Activated naive CD4-positive, alpha-beta T cell treated with anti-CD3 and anti-CD28 coated beads, Interleukin-2, amount 10 ng/mL, durations not matched to agents 7 days and 5 days (primary cell): ENCODE data around the gene PRSS33.

ENCODE experiments used
- CTCF ChIA-PET: fragments of 350-600 bp; sonication (Branson Sonifier 250); formaldehyde crosslinking; loops from one replicate; lab custom pipeline; 2021; ENCODE audit warnings: antibody characterized with exemption; lab: Charles Lee
- DNase-seq: peaks from one replicate; pipeline ENCODE4 v3.0.0-alpha.2; 2020
- H3K27ac Mint-ChIP-seq: one replicate; pipeline ENCODE4 v1.8.0; 2021; ENCODE audit warnings: mild to moderate bottlenecking, moderate library complexity, mixed read lengths
- H3K27me3 Mint-ChIP-seq: one replicate; pipeline ENCODE4 v1.8.0; 2021; ENCODE audit warnings: mild to moderate bottlenecking, mixed read lengths
- H3K36me3 Mint-ChIP-seq: one replicate; pipeline ENCODE4 v1.8.0; 2021; ENCODE audit warnings: mixed read lengths
- H3K4me1 Mint-ChIP-seq: one replicate; pipeline ENCODE4 v1.8.0; 2021; ENCODE audit warnings: mixed read lengths
- H3K4me3 Mint-ChIP-seq: one replicate; pipeline ENCODE4 v1.8.0; 2021; ENCODE audit warnings: mild to moderate bottlenecking, moderate library complexity, mixed read lengths
- H3K9me3 Mint-ChIP-seq: one replicate; pipeline ENCODE4 v1.8.0; 2021; ENCODE audit warnings: mixed read lengths

Gene PRSS33

DNA sequence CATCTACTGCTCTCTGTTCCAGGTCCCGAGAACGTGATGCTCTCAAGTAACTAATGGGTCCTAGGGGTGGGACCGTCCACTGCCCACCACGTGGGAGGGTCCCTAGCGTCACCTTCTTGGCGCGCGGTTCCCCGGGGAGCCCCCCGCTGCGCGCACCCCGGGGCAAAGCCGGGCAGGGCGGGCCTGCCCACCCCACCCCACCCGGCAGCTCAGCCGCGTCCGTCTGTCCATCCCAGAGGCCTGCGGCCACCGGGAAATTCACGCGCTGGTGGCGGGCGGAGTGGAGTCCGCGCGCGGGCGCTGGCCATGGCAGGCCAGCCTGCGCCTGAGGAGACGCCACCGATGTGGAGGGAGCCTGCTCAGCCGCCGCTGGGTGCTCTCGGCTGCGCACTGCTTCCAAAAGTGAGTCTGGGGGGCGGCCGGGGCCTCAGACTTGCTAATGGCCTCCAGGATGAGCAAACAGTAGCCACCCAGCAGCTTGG lies 11.4 kb upstream of the PRSS33 start:
- H3K36me3 Mint-ChIP-seq, result no peaks in the 10 kb centered on the region
- no peak overlapping the region for H3K4me3 Mint-ChIP-seq
- no peak for DNase-seq
- no peaks in the 10 kb centered on the region for H3K4me1 Mint-ChIP-seq
- peaks cover 36% of the 10 kb centered on the region for H3K27me3 Mint-ChIP-seq
- H3K27ac Mint-ChIP-seq, result no peak overlapping the region
- CTCF ChIA-PET, result no interaction called here
- H3K9me3 Mint-ChIP-seq, result peaks cover 2% of the 10 kb centered on the region

DNA sequence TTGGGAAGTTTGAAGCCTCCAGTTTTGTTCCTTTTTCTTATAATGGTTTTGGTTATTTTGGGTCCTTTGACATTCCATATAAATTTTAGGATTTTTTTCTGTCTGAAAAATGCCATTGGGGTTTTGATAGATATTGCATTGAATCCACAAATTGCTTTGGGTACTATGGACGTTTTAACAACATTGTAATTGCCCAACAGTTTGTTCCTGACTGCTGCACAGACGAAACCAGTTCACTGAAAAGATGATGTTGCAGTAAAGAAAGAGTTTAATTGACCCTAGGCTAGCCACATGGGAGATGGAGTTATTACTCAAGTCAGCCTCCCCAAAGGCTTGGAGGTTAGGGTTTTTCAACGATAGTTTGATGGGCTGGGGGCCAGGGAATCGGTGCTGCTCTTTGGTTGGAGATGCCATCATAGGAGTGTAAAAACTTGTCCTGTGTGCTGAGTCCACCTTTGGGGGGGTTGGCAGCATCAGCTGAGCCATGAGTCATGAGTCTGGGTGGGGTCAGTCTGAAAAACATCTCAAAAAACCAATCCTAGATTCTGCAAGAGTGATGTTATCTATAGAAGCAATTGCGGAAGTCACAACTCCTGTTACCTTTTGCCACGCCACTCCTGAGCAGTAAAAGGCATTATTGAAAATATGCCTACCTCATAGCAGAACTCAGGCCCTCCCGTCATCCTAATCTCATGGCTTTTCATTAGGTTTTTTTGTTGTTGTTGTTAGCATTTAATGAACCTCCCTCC lies 8.2 kb upstream of the PRSS33 start:
- H3K27ac Mint-ChIP-seq, result no peak overlapping the region
- no peaks in the 10 kb centered on the region for H3K36me3 Mint-ChIP-seq
- no peak for DNase-seq
- H3K27me3 Mint-ChIP-seq, result peaks cover 45% of the 10 kb centered on the region
- no peak overlapping the region for H3K4me3 Mint-ChIP-seq
- no peaks in the 10 kb centered on the region for H3K9me3 Mint-ChIP-seq
- H3K4me1 Mint-ChIP-seq, result no peaks in the 10 kb centered on the region
- CTCF ChIA-PET, result no interaction called here

DNA sequence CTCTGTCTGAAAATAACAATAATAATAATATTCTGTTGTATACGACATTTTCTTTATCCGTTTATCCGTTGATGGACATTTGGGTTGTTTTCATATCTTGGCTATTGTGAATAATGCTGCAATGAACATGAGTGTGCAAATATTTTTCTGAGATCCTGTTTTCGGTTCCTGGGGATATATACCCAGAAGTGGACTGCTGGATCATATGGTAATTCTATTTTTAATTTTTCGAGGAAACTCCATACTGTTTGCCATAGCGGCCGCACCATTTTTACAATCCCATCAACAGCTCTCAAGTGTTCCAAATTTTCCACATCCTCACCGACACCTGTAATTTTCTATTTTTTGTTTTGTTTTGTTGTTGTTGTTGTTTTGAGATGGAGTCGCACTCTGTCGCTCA lies 5.6 kb upstream of the PRSS33 start:
- peaks cover 53% of the 10 kb centered on the region for H3K27me3 Mint-ChIP-seq
- no peak overlapping the region for H3K4me3 Mint-ChIP-seq

DNA sequence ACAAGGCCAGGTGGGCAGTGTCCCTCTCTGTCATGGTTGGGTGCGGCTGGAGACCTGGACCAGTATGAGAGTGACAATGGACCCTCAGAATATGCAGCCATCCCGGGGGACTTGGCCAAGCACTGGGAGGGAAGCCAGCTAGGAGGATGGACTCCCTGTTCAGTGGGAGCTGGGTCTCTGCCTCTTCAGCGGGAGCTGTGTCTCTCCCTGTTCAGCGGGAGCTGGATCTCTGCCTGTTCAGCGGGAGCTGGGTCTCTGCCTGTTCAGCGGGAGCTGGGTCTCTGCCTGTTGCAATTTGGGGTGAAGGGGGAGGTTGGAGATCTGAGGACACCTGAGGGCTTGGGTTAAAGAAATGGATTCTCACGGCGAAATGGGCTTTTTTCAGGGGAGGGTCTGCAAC lies 3.8 kb upstream of the PRSS33 start:
- no peaks in the 10 kb centered on the region for H3K9me3 Mint-ChIP-seq
- H3K36me3 Mint-ChIP-seq, result no peaks in the 10 kb centered on the region
- H3K4me1 Mint-ChIP-seq, result peaks cover 3% of the 10 kb centered on the region
- peaks cover 53% of the 10 kb centered on the region for H3K27me3 Mint-ChIP-seq
- CTCF ChIA-PET, result no interaction called here
- no peak for DNase-seq
- H3K27ac Mint-ChIP-seq, result no peak overlapping the region
- H3K4me3 Mint-ChIP-seq, result no peak overlapping the region

More for the DNA sequence above, 5.6 kb upstream of the PRSS33 start:
- Mint-ChIP-seq H3K27ac (no peak overlapping the region), H3K36me3 (no peaks in the 10 kb centered on the region), H3K4me1 (no peaks in the 10 kb centered on the region), H3K9me3 (no peaks in the 10 kb centered on the region)
- CTCF ChIA-PET, result no interaction called here
- DNase-seq, result no peak

DNA sequence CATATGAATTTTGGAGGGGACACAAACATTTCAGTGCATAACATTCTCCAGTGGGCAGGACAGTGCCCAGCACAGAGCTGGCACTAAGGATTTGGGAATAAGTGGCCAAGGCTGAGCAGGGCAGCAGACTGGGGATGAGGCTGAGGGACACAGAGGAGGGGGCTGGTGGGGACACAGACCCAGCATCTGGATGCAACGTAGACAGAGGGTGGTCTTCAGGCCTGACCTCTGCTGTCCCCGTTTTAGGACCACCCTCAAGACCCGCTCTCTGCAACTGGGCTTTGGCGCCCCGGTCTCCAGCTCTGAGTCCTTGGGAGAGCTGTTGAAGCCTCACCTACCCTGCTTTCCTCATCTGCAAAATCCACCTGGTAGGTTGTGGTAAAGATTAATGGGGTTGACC lies 3.3 kb upstream of the PRSS33 start:
- H3K9me3 Mint-ChIP-seq, result no peaks in the 10 kb centered on the region
- no peak for DNase-seq
- peaks cover 54% of the 10 kb centered on the region for H3K27me3 Mint-ChIP-seq
- peaks cover 6% of the 10 kb centered on the region for H3K4me1 Mint-ChIP-seq
- H3K36me3 Mint-ChIP-seq, result no peaks in the 10 kb centered on the region
- H3K4me3 Mint-ChIP-seq, result no peak overlapping the region
- no peak overlapping the region for H3K27ac Mint-ChIP-seq
- CTCF ChIA-PET, result no interaction called here

DNA sequence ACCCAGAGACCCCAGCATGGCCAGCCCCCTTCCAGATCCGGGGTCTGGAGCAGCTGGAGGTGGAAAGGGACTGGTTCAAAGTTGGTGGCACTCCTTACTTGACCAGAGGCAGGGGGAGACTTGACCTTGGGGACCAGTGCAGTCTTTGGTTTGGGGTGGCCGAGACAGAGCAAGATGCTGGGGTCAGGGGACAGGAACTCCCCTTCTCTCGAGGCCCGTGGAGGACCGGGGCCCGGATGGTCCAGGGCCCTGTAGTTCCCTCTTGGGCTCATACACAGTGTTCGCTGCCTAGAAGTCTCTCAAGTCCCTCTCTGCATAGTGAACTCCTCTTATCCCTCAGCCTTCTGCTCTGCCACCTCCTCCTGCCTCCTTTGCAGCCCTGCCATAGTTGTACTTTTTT lies 601 bp upstream of the PRSS33 start:
- Mint-ChIP-seq H3K9me3 (no peaks in the 10 kb centered on the region), H3K4me3 (no peak overlapping the region), H3K27me3 (peaks cover 62% of the 10 kb centered on the region), H3K27ac (no peak overlapping the region), H3K4me1 (peaks cover 11% of the 10 kb centered on the region), H3K36me3 (no peaks in the 10 kb centered on the region)
- DNase-seq, result peak; percentile 15
- CTCF ChIA-PET, result no interaction called here

DNA sequence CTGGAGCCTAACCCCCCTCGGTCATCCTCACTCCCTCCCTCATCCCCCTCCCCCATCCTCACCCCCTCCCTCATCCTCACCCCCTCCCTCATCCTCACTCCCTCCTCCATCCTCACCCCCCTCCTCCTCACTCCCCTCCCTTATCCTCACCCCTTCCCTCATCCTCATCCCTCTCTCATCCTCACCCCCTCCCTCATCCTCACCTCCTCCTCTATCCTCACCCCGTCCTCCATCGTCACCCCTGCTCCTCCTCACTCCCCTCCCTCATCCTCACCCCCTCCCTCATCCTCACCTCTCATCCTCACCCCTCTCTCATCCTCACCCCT lies 571 bp downstream of the PRSS33 start:
- Mint-ChIP-seq H3K4me3 (no peak overlapping the region), H3K36me3 (no peaks in the 10 kb centered on the region), H3K27me3 (peaks cover 62% of the 10 kb centered on the region), H3K4me1 (peaks cover 11% of the 10 kb centered on the region), H3K27ac (no peak overlapping the region), H3K9me3 (no peaks in the 10 kb centered on the region)
- DNase-seq, result no peak
- CTCF ChIA-PET, result no interaction called here

DNA sequence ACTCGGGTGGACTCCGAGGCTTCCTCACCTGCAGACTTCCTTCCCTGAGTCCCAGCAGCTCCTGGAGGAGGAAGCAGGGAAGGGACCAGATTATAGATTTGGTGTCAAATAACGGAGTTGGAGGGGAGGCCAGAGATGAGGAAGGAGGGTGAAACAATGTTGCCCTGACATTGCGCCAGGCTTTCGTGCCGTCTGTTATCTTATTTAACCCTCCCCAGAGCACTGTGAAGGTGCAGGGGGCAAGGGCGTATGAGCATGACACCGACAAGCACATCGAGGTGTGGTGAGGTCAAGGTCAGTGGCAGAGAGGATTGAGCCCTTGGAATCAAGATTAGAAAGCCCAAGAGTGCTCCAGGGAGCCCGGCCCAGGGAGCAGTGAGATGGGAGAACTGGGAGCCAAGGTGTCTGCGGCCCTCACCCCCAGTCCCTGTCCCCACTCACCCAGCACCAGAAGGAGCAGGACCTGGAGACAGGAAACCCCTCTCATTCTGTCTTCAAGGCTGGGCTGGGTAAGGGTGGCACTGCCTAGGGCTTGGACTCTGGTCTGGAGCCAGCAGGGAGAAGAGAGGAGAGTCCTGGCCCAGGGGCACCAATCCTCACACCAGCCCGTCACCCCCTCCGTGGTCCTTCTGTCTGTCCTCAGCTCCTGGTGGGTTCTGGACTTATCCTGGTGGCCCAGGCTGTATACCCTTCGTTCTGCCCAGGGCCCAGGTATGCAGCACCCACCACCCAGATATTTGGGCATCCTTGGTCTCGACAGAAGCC lies 1.1 kb downstream of the PRSS33 start:
- no peak overlapping the region for H3K27ac Mint-ChIP-seq

DNA sequence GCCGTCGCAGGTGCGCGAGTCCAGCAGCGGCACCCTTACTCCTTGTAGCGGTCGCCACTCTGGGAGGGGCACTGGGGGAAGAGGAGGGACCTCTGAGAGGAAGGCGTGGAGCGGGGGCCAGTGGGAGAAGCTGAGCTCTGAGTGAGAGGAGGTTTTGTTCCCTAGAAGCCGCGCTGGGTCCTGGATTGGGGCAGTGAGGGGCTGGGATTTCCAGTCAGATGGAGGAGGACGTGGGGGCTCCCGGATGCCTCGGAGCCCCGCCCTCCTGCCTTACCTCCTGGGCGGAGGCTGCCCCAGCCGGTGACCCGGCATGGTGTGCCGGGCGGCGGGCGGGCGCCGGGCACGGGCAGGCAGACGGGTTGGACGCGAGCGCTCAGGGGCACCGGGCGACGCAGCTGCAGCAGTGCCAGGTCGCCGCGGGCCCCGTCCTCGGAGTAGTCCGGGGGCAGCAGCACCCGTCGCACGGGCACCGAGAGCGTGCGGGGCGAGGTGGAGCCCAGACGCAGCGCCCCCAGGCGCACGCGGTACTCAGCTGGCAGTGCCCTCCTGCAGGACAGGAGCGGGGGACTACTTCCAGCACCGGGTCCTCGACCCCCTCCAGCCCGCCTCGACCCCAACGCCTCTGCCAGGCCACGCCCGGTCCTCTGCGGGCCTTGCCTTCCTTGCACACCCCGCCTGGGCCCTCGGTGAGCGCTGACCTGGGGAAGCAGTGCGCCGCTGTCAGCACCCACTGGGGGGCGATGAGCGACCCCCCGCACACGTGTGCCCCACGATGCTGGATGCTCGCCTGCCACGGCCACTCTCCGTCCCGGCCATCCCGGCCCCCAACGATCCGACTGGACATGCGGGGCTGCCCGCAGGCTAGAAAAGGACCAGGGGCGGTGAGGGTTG lies 2.0 kb downstream of the PRSS33 start:
- no peak overlapping the region for H3K27ac Mint-ChIP-seq
- H3K9me3 Mint-ChIP-seq, result no peaks in the 10 kb centered on the region
- H3K4me1 Mint-ChIP-seq, result peaks cover 11% of the 10 kb centered on the region
- peak overlapping the region; percentile 71 for H3K4me3 Mint-ChIP-seq
- peak; percentile 52 for DNase-seq
- H3K36me3 Mint-ChIP-seq, result no peaks in the 10 kb centered on the region
- CTCF ChIA-PET, result no interaction called here
- H3K27me3 Mint-ChIP-seq, result peaks cover 55% of the 10 kb centered on the region

More for the DNA sequence above, 1.1 kb downstream of the PRSS33 start:
- CTCF ChIA-PET, result interaction anchor here (0.5 kb wide), 1 partner anchor 30 kb away, joined by 3 read pairs; no protein-coding TSS in a partner anchor
- H3K27me3 Mint-ChIP-seq, result peaks cover 58% of the 10 kb centered on the region
- H3K9me3 Mint-ChIP-seq, result no peaks in the 10 kb centered on the region
- no peaks in the 10 kb centered on the region for H3K36me3 Mint-ChIP-seq
- H3K4me3 Mint-ChIP-seq, result no peak overlapping the region
- peaks cover 11% of the 10 kb centered on the region for H3K4me1 Mint-ChIP-seq
- DNase-seq, result peak; percentile 19

DNA sequence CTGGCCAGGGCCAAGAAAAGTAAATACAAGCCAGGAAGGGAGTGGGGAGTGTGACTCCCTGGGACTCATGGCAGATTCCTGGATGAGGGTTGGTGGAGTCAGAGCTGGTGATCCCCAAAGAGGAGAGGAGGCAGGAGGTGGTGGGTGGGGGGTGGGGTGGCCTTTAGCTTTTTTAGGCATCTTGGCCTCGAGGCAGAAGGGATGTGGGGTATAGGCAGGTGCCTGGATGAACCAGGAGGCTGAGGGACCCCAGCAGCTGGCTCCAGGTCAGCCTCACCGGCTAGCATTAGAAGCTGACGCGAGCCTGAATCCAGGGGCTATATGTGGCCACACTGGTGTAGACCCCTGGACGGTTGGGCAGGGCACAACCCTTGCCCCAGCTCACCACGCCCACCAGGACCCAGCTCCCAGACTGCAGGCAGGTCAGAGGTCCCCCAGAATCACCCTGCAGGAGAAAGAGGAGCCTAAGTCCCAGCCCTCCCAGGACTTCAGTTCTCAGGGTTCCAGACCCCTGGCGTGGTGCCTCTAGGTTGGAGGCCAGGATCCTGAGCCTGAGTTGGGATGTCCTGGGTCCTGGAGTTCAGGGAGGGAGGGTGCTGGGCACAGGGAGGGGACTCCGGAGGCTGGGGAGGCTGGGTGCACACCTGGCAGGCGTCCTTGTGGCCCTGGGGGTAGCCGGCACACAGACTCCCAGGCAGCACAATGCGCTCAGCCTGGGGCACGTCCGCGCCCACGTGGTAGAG lies 2.8 kb downstream of the PRSS33 start:
- CTCF ChIA-PET, result interaction anchor here (1.3 kb wide), 1 partner anchor 55 kb away, joined by 4 read pairs; no protein-coding TSS in a partner anchor
- H3K4me1 Mint-ChIP-seq, result peaks cover 17% of the 10 kb centered on the region
- peak; percentile 12 for DNase-seq

DNA sequence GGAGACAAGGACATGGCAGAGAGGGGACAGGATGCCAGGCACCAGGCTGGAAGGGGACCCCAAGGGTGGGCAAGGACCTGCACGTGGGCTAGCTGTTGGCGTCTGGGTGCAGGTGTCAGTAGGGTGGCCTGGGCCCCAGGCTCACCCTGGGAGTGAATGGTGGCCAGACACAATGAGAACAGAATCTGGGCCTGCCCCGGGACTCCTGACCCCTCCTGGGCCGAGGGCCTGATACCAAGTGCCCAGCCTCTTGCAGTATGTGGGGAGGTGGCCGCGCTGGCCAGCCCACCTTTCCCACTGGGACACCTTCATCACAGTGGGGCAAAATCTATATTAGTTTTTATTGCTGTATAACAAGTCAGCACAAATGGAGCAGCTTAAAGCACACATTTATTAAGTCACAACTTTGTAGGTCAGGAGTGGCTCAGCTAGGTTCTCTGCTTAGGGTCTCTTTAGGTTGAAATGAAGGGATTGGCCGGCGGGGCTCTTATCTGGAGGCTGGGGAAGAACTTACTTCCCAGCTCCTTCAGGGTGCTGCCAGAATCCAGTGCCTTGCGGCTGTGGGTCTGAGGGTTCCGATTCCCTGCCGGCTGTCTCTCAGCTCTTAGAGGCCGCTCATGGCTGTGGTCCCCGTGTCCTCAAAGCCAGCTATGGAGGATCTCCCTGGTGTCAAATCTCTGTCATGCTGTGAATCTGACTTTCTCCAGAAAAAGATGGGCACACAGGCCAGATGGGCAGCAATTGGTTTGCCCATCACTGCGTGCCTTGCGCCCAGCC lies 3.6 kb downstream of the PRSS33 start:
- H3K4me3 Mint-ChIP-seq, result no peak overlapping the region
- no peaks in the 10 kb centered on the region for H3K9me3 Mint-ChIP-seq
- peak; percentile 5 for DNase-seq
- no peaks in the 10 kb centered on the region for H3K36me3 Mint-ChIP-seq
- H3K27me3 Mint-ChIP-seq, result peaks cover 45% of the 10 kb centered on the region
- CTCF ChIA-PET, result interaction anchor here (1.3 kb wide), 1 partner anchor 55 kb away, joined by 4 read pairs; no protein-coding TSS in a partner anchor
- peaks cover 19% of the 10 kb centered on the region for H3K4me1 Mint-ChIP-seq
- H3K27ac Mint-ChIP-seq, result no peak overlapping the region

More for the DNA sequence above, 2.8 kb downstream of the PRSS33 start:
- peaks cover 50% of the 10 kb centered on the region for H3K27me3 Mint-ChIP-seq
- no peaks in the 10 kb centered on the region for H3K36me3 Mint-ChIP-seq
- H3K9me3 Mint-ChIP-seq, result no peaks in the 10 kb centered on the region
- H3K27ac Mint-ChIP-seq, result no peak overlapping the region
- H3K4me3 Mint-ChIP-seq, result peak overlapping the region; percentile 71

DNA sequence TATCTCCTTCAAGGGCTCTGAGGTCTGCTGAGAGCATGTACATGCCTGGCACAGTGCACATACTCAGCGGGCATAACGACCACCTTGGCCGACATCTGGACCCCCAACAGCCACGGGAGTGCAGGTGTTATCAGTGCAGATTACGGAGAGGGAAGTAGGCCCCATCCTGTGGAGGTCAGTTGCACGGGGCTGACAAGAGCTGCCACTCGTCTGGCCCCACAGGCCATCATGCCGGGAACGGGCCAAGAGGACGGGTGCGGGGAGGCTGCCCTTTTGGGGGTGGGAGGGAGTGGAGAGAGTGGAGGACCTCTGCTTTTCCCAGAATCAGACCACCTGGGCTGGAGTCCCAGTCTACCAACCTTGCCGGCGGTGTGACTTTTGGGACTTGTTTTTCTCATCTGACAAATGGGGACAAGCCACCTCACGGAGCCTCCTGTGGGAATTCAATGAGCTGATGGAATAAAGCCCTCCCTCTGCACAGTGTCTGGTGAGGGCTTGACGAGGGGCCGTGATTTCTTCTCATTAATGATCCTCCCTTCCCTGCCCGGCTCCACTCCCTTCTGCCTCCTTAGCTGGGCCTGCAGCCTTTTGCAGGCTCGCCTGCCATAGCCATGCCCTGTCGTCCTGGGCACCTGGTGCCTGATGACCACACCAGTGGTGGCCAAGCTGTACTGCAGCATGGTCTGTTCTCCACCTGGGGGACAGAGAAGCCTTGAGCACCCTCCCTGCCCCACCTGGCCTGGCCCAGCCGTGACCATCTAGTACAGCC lies 4.6 kb downstream of the PRSS33 start:
- Mint-ChIP-seq H3K4me1 (peaks cover 29% of the 10 kb centered on the region), H3K9me3 (no peaks in the 10 kb centered on the region), H3K4me3 (no peak overlapping the region), H3K27ac (no peak overlapping the region), H3K36me3 (no peaks in the 10 kb centered on the region), H3K27me3 (peaks cover 35% of the 10 kb centered on the region)
- DNase-seq, result peak; percentile 19
- CTCF ChIA-PET, result interaction anchor here (0.9 kb wide), 1 partner anchor 56 kb away, joined by 3 read pairs; no protein-coding TSS in a partner anchor
